Right lobe of liver (tissue), 6 donors: ENCODE data around the gene SLC1A2. TPM values are rescaled to one million over a fixed set of nuclear protein-coding genes. Genes with fewer than 3 reads are reported as not detected.

Source experiments
- ATAC-seq, 4 donors: fragments of 200-7000 bp; cut with Tn5 transposase; one replicate each; pipeline ENCODE4 v1.9.1; 2020; ENCODE audit warnings: mild to moderate bottlenecking in 4 of 4, moderate library complexity in 4 of 4
- DNase-seq, 3 donors: peaks; one replicate each; pipeline ENCODE4 v3.0.0-alpha.2; 2020
- H3K27ac ChIP-seq, 3 donors: fragments of 200-600 bp; one replicate each; pipeline ENCODE4 v1.8.0; 2022
- H3K27me3 ChIP-seq, 2 donors: fragments of 200-600 bp; one replicate each; pipeline ENCODE4 v1.8.0; 2022
- H3K36me3 ChIP-seq, 4 donors: fragments of 200-600 bp; sonication (generic) in 1 of 4; one replicate each; pipeline versions ENCODE4 v1.5.1 to v1.8.0; 2017 to 2022; ENCODE audit warnings: control low read depth in 1 of 4
- H3K4me1 ChIP-seq, 4 donors: fragments of 200-600 bp; sonication (generic) in 1 of 4; one replicate each; pipeline versions ENCODE4 v1.5.1 to v1.8.0; 2017 to 2022; ENCODE audit warnings: control low read depth in 1 of 4
- H3K4me3 ChIP-seq, 3 donors: fragments of 200-600 bp; one replicate each; pipeline ENCODE4 v1.8.0; 2022
- H3K9me3 ChIP-seq, 4 donors: fragments of 200-600 bp; sonication (generic) in 1 of 4; one replicate each; pipeline versions ENCODE4 v1.5.1 to v1.8.0; 2017 to 2022; ENCODE audit warnings: control low read depth in 1 of 4
- POLR2A ChIP-seq: fragments of 450-650 bp; IDR thresholded peaks from one replicate; pipeline ENCODE4 v1.6.1; 2017; ENCODE audit warnings: antibody characterized with exemption, mild to moderate bottlenecking
- WGBS: methylation state at CpG from one replicate; pipeline ENCODE4 v1.1.6; 2018; ENCODE audit warnings: low coverage, low lambda C conversion rate; ENCODE audit not compliant: insufficient coverage; ENCODE audit errors: missing lambda C conversion rate; 5-methylcytosine and 5-hydroxymethylcytosine counted together
- intact Hi-C, 2 donors: fragments of 100-400 bp; cut with DNase I; formaldehyde crosslinking; loops; one replicate each; pipeline versions ENCODE4 v1.11.2 to v1.14.1; 2022
- total RNA-seq, 6 experiments: library from RNA; depleted of rRNA in 2 of 6; stranded (reverse); fragments of >200 nt in 2 of 6; fragmentation: NEBNext Ultra II Directional in 3 of 6; extraction: Animal tissue kit (Norgen Biotek cat#: 25700) in 3 of 6; gene quantifications; one replicate each; pipeline versions ENCODE4 v1.1.0 to v1.2.4, GENCODE V29; 2016 to 2023
- TF ChIP-seq, protein P1 (sequence below), 4 donors: fragments of 200-600 bp in 3 of 4; fragments of 450-650 bp in 1 of 4; IDR thresholded peaks; one replicate each; pipeline versions ENCODE4 v1.5.1 to v1.8.0; 2016 to 2022; ENCODE audit warnings: antibody characterized with exemption in 4 of 4, mild to moderate bottlenecking in 2 of 4
- donor health status: DM: no; HTN: yes; CAD: no.
- donor health status: DM: no; HTN: no; CAD: no.
- donor health status: DM: no; HTN: no; CAD: no.
- donor health status: DM: no; HTN: yes; CAD: no.
- donor health status: DM: no; HTN: yes; CAD: no.

The SLC1A2 gene
- total RNA-seq, 6 experiments from 2014 or later, result 7.6 to 87.4 (median 13.3) TPM

GRCh38 chr11:35288817-35289541 is 130.4 kb downstream of the SLC1A2 start:
- ATAC-seq, result no peak
- no peak for TF ChIP-seq POLR2A
- TF ChIP-seq, protein P1, sequence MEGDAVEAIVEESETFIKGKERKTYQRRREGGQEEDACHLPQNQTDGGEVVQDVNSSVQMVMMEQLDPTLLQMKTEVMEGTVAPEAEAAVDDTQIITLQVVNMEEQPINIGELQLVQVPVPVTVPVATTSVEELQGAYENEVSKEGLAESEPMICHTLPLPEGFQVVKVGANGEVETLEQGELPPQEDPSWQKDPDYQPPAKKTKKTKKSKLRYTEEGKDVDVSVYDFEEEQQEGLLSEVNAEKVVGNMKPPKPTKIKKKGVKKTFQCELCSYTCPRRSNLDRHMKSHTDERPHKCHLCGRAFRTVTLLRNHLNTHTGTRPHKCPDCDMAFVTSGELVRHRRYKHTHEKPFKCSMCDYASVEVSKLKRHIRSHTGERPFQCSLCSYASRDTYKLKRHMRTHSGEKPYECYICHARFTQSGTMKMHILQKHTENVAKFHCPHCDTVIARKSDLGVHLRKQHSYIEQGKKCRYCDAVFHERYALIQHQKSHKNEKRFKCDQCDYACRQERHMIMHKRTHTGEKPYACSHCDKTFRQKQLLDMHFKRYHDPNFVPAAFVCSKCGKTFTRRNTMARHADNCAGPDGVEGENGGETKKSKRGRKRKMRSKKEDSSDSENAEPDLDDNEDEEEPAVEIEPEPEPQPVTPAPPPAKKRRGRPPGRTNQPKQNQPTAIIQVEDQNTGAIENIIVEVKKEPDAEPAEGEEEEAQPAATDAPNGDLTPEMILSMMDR (IDR thresholded peaks at IDR 0.05), result no peak
- Histone ChIP-seq H3K27ac (no peak overlapping the region), H3K36me3 (peaks cover 0 to 30% (median 0%) of the 10 kb centered on the region in 4 donors), H3K4me1 (no peaks in the 10 kb centered on the region), H3K9me3 (no peaks in the 10 kb centered on the region), H3K27me3 (no peaks in the 10 kb centered on the region), H3K4me3 (no peak overlapping the region)
- intact Hi-C loops, result no loop called here
- no peak for DNase-seq
- WGBS, result 63% methylated on average over 5 of the region's 5 CpGs

DNA sequence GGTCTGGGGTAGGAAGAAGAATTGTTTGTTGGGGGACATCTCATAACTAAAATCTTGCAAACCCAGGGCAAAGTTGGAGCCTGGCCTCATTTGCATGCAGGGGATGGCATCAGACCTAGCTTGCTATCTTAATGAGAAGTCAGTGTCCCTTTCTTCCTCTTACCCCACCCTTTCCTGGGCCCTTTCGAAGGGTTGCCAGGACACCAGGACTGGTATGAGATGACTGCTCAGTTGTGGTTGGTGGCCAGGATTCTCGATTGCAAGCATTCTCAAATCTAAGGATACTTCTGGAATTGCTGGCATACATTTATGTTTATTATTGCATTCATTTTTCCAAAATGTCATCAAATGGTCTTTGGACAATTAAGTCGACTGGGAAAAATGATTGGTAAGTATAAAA is 131.0 kb downstream of the SLC1A2 start:
- ATAC-seq, result no peak
- TF ChIP-seq, protein P1 (IDR thresholded peaks at IDR 0.05), result no peak
- no peak for TF ChIP-seq POLR2A
- intact Hi-C loops, result no loop called here

DNA sequence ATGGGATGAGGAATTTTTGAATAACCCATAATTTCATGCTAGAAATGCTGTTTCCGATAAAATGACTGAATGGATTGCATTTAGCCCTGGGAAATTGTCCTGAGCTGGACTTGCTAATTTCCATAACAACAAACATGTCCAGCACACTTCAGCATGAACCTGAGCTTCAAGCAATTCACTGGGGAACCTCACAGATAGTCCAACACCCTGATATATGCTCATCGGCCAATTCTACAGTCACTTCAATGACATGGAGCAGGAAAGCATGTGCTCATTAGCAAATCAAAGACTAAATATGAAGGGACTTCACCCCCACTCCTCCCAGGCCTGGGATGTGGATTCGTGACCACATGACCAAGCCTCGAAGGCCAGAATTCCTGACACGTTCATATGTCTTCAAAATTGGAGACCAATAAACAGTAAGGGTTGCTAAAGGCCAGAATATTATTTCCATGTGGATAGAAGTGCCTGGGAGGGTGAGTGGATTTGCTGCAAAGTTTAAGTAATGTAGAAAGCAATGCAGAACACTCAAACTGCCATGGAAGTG is 131.9 kb downstream of the SLC1A2 start:
- DNase-seq, result no peak
- no peak overlapping the region for H3K27ac ChIP-seq
- intact Hi-C loops, result no loop called here
- TF ChIP-seq, protein P1 (IDR thresholded peaks at IDR 0.05), result no peak
- no peak for TF ChIP-seq POLR2A
- H3K27me3 ChIP-seq, result no peaks in the 10 kb centered on the region
- ATAC-seq, result no peak
- H3K4me1 ChIP-seq, result no peaks in the 10 kb centered on the region
- no peak overlapping the region for H3K4me3 ChIP-seq
- no peaks in the 10 kb centered on the region for H3K9me3 ChIP-seq
- 89% methylated on average over 4 of the region's 5 CpGs for WGBS
- peaks cover 0 to 29% (median 0%) of the 10 kb centered on the region in 4 donors for H3K36me3 ChIP-seq

More for the DNA sequence above, 131.0 kb downstream of the SLC1A2 start:
- Histone ChIP-seq H3K36me3 (peaks cover 0 to 30% (median 0%) of the 10 kb centered on the region in 4 donors), H3K27ac (no peak overlapping the region), H3K4me1 (no peaks in the 10 kb centered on the region), H3K9me3 (no peaks in the 10 kb centered on the region), H3K27me3 (no peaks in the 10 kb centered on the region), H3K4me3 (no peak overlapping the region)
- 68% methylated on average over 3 of the region's 3 CpGs for whole genome bisulfite sequencing
- DNase-seq, result no peak

DNA sequence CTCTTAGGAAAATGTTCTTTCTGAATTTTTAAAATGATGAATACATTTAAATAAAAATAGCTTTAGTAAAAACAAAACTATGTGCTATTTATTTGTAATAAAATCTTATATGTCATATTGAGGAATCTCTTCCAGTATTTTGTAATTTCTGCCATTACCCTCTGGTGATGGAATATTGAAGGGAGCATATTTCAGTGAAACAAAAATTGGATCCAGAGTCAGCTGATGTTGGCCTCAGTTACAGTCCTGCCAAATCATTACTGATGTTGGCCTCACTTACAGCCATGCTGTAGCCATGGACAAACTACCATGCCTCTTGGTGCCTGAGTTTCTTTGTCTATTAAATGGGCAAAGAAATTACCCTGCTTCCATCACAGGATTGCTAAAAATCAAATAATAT is 133.2 kb downstream of the SLC1A2 start:
- no peak for TF ChIP-seq POLR2A
- TF ChIP-seq, protein P1 (IDR thresholded peaks at IDR 0.05), result no peak
- peaks cover 0 to 19% (median 0%) of the 10 kb centered on the region in 4 donors for H3K36me3 ChIP-seq
- intact Hi-C loops, result no loop called here

More for the DNA sequence above, 133.2 kb downstream of the SLC1A2 start:
- Histone ChIP-seq H3K27me3 (no peaks in the 10 kb centered on the region), H3K4me3 (no peak overlapping the region), H3K9me3 (no peaks in the 10 kb centered on the region), H3K4me1 (peaks cover 0 to 4% (median 0%) of the 10 kb centered on the region in 4 donors), H3K27ac (no peak overlapping the region)
- DNase-seq, result no peak
- ATAC-seq, result no peak
